Right renal cortex interstitium (tissue), 3 donors: ENCODE measurements around the gene TADA3. TPM values are rescaled to one million over a fixed set of nuclear protein-coding genes. Genes with fewer than 3 reads are reported as not detected.

Source experiments
- DNase-seq, 3 donors: peaks; one replicate each; pipeline ENCODE4 v3.0.0-alpha.2; 2013; ENCODE audit warnings: low read depth in 3 of 3, low spot score in 2 of 3
- polyA plus RNA-seq, 3 donors: library from polyadenylated mRNA; unstranded; fragments of 120-200 nt; gene quantifications; one replicate each; pipeline ENCODE4 v1.2.1, GENCODE V29; 2013; ENCODE audit not compliant: insufficient read length in 3 of 3

Gene TADA3, protein sequence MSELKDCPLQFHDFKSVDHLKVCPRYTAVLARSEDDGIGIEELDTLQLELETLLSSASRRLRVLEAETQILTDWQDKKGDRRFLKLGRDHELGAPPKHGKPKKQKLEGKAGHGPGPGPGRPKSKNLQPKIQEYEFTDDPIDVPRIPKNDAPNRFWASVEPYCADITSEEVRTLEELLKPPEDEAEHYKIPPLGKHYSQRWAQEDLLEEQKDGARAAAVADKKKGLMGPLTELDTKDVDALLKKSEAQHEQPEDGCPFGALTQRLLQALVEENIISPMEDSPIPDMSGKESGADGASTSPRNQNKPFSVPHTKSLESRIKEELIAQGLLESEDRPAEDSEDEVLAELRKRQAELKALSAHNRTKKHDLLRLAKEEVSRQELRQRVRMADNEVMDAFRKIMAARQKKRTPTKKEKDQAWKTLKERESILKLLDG
- 10 to 100 TPM; 56.7 to 61.5 (median 60.5) TPM for polyA plus RNA-seq

DNA sequence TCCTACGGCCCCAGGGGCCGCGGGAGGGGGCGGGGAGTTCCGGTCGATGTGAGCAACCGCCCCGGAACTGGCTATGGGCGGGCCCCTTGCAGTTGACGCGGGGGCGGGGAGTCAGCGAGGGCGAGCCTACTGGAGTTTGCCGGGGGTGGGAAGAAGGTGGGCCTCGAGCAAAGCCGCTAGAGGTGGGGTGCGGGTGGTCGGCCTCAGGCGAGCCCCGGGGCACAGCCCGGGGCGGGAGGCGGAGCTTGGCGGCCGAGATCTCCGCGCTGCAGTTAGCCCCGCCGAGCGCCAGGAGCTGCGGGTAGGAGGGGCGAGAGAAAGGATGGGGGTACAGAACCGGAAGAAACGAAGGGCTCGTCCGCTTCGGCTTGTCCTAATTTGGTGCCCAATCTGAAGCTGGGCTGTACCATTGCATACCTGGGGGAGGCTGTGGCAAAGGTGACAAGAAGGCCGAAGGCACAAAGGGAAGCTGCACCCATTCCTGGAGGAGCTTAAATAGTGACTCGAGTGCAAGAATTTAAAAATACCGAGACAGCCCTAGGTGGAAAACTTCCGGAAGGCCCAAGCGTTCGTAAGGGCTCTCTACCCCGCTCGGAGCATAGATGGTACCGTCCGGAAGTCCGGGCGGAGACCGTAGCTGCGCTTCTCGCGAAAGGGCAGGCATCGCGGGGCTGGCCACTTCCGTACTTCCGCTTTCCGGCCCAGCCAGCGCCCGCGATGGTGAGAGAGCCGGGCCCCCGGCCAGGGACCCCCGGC lies at the start of gene TADA3, which contains the start of gene ARPC4:
TADA3 (minus strand) TSS at position 69 of the 756 bp plus-strand sequence. CDS start 1,007 bp downstream, outside the sequence.
ARPC4 (plus strand) TSS at position 678 of the 756 bp plus-strand sequence; CDS start at position 718, 40 bp downstream.
- peak; percentile 92 to 99 (median 97) for DNase-seq

DNA sequence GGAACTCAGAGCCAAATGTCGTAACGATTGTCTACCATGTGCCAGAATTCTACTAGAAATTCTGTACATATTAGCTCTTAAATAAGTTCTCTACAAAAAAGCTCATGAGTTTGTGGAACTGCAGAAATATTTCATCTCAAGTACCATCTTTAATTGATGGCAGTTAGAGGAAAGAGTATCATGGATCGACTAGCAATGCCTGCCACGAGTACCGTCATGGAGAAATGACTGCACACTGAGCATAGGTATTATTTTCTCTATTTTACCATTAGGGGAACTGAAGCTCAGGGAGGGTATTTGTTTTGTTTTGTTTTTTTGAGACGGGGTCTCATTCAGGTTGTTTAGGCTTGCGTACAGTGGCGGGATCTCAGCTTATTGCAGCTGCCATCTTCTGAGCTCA lies 48.7 kb upstream of the TADA3 start:
- DNase-seq, result no peak

DNA sequence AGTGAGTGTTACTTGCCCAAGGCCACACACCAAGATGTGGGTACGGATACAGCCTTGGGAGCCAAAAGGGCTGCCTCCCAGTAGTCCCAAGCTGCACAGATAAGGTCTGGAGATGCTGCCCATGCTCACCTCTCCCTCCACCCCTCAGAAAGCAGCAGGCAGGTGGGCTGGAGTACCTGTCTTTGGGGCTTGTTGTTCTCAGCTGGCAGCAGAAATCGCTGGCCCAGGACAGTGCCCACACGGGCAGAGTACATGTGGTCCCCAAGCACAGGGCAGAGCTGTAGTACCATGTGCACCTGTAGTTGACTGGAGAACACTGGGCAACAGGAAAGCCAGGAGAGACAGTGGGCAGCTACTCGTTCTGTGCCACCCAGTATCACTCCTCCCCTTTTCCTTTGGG lies 46.6 kb upstream of the TADA3 start:
- no peak for DNase-seq

DNA sequence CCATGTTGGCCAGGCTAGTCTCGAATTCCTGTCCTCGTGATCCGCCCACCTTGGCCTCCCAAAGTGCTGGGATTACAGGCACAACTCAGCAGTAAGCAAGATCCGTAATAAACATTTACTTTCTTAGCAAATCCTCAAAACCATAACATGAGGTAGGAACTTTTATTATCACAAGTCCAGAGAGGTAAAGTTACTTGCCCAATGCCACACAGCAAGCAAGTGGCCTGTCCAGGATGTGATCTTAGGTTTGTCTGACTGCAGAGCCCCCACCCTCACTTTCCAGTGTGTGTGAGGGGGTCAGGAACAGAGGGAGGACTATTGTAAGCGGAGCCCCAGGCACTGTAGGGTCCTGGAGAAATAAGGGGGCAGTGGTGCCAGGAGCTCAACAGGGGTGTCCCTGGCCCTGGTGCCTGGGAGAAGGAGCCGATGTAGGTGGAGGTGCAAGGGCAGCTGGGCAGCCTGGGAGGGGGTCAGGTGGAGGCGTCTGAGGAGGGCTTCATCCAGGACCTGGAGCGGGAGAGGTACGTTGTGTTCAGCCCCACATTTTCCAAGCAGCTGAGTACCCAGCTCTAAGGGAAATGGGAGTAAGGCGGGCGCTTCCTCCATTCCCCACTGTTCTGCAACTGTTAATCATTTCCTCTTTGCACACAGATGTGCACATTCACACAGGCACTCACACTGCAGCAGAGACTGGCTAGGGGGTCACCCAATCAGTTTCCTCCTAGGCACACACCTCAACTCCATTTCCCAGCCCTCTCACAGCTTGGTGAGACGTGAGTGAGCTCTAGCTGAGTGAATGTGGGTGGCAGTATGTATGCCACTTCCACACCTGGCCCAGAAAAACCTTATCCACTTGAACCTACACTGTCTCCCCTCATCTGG lies 45.7 kb upstream of the TADA3 start:
- no peak for DNase-seq

DNA sequence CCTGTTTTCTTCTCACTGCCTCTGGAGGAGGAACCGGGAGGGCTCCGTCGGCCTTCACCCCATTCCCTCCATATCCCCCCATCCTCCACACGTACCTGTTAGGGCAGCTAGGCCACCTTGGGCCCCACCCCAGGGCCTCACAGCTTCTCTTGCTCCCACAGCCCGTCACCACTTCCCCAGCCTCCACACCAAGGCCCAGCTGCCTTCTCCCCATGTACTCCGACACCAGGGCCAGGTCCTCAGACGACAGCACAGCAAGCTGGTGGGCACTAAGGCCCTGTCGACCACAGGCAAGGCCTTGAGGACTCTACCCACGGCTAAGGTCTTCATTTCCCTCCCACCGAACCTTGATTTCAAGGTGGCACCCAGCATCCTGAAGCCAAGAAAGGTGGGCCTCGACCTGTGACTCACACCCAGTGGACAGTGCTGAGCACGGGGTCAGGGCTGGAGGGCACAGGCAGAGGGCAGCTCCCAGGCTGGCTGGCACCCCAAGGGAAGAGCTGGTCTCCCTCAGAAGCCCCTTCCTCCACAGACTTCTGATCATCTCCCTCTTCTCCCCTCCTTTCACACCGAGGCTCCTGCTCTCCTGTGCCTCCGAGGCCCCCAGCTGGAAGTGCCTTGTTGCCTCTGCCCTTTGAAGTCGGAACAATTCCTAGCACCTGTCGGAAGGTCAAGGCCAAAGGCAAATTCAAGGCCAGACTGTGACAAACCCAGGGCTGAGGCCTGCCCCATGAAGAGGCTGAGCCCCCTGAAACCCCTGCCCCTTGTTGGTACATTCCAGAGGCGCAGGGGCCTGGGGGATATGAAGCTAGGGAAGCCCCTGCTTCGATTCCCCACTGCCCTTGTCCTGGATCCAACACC lies 42.5 kb upstream of the TADA3 start:
- no peak for DNase-seq

DNA sequence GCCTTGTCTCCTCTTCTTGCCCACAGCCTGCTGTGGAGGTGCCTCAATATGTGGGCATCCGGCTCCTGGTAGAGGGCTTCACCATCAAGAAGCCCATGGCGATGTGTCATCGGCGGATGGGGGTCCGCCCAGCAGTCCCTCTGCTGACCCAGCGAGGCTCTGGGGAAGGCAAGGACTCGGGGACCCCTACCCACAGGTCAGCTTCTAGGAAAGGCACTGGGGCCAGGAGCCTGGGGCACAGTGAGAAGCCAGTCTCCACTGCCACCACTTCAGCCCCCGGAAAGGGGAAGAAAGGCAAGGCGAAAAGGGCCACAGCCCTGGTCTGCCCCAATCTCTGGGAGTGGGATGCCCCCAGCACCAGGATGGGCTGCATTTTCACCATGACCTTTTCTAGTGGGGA lies 40.8 kb upstream of the TADA3 start:
- DNase-seq, result no peak

DNA sequence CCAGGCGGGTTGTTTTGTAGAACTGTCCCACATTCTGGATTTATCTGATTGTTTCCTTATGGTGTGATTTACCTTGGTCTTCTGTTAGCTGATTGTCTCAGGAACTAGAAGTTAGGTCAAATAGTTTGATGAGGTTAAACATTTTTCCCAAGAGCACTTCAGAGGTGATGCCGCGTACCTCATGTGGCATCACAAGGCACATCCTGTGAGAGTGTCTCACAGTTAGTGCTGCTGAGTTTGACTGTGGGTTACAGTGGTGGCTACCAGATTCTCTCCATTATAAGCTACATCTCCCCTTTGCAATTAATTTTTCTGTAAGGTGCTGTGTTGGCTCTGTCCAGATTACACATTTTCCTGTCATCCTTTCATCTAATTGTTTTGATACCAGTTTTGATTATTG lies 39.0 kb upstream of the TADA3 start:
- no peak for DNase-seq

DNA sequence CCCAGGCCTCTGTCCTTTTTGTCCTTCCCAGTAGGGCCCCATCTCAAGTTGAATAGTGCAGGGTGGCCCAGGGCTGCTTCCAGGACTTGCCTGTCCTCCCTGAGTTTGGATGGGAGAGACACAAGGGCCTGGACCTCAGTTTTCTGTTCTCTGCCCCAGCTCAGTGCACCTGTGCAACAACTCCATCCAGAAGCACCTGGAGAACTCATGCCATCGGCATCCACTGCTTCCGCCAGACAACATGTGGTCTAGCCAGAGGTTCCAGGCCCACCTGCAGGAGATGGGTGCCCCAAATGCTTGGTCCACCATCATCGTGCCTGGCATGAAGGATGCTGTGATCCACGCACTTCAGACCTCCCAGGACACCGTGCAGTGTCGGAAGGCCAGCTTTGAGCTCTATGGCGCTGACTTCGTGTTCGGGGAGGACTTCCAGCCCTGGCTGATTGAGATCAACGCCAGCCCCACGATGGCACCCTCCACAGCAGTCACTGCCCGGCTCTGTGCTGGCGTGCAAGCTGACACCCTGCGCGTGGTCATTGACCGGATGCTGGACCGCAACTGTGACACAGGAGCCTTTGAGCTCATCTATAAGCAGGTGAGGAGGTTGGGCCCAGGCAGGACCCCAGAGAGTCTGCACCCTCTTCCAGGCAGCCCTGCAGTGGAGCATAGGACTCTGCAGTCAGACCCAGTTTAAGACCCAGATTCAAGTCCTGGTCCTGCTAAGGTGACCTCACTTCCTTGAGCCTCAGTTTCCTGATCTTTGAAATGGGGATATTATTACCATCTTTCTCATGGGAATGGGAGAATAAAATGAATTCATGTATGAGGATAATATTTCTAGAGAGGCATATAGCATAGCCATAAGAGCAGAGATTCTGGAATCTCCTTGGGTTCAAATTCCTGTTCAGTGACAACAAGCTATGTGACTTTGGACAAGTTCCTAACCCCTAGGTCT lies 36.8 kb upstream of the TADA3 start:
- no peak for DNase-seq

DNA sequence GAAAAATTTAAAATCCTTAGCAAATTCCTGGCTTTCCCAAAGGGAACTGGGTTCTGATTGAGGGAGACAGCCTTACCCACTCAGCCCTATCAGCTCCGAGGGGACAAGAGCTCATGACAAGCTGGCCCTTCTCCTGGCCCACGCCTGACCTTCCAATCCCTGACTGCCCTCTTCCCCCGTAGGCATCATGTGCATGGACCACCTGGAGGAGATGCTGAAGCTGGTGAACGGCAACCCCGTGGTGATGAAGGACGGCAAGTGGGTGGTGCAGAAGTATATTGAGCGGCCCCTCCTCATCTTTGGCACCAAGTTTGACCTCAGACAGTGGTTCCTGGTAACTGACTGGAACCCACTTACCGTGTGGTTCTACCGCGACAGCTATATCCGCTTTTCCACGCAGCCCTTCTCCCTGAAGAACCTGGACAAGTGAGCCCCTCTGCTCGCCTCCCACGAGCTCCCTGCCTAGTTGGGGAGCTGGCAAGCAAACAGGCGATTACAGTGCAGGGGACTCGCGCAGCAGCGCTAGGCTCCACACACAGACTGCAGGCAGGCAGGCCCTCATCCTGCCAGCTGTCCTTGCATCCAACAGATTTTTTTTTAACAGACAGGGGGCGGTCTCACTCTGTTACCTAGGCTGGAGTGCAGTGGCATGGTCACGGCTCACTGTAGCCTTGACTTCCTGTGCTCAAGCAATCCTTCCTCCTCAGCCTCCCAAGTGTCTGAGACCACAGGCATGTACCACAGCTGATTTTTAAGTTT lies 34.7 kb upstream of the TADA3 start:
- DNase-seq, result no peak

DNA sequence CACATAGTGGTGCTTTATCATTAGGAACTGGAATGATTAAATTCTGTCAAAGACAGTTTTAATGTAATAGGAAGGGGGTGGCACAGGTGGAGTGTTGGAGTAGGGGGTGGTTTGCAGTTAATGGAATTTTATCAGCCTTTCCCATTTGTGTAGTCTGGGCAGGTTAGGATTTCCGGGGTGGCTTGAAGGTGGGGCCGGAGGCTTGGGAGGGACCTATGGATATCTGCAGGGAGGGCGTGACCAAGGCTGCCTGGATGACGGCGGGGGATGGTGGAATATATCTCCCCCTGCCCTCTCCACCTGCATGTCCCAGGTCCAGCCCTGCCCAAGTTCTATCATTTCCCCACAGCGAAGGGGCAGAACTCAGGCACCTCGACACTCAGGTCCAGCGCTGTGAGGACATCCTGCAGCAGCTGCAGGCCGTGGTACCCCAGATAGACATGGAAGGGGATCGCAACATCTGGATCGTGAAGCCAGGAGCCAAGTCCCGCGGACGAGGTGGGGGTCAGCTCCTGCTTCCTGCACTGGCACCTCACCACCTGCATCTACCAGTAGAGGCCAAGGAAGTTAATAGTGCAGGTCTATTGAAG lies 33.3 kb upstream of the TADA3 start:
- DNase-seq, result no peak

DNA sequence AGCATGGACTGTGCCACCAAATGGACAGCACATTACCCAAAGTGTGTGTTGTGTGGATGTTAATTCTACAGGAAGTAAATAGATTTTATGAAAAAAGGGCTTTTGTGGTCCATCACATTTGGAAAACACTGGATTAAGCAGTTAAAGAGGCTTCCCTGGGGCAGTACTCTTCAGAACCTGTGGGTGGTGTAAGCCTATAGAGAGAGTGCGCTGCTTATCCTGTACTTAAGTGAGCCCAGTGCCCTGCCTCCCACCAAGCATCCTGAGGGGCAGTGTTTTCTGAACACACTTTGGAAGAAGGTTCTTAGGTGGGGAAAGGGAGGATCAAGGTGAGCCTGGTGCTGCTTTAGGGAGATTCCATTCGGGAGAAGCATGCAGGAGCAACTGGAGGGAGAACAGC lies 28.7 kb upstream of the TADA3 start:
- DNase-seq, result no peak

DNA sequence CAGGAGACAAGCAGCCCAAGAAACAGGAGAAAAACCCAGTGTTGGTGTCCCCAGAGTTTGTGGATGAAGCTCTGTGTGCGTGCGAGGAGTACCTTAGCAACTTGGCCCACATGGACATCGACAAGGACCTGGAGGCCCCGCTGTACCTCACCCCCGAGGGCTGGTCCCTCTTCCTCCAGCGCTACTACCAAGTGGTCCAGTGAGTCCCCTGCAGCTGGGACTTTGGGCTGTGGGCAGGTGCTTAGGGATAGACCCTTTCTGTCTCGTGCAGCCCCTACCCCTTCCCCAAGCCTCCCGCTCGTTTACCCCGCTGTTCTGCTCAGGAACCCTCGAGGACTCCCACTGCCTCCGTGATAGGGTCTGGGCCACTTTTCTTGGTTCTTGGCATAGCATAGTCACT lies 28.3 kb upstream of the TADA3 start:
- DNase-seq, result no peak

DNA sequence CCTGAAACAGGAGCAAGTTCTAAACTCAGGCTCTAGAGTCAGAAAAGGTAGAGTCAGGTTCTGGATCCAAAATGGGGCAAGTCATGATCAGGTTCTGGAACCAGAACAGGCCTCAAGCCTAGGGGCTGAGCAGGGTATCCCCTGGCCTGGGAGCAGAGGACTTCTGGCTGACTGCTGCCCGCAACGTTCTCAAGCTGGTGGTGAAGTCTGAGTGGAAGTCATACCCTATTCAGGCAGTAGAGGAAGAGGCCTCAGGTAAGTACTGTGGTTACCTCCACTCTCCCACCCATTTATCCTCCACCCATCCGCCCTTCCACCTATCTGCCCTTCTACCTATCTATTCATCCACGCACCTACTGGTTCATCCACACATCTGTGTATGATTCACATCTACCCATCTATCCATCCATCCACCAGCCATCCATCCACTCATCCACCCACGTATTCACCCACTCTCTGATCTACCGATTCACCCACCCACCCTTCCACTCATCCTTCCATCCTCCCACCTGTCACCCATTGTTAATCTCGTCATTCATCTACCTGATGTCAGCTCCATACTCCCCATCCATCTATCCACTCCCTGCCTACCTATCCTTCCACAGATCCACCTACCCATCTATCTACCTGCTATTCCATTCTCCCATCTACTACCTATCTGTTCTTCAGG lies 26.5 kb upstream of the TADA3 start:
- no peak for DNase-seq

DNA sequence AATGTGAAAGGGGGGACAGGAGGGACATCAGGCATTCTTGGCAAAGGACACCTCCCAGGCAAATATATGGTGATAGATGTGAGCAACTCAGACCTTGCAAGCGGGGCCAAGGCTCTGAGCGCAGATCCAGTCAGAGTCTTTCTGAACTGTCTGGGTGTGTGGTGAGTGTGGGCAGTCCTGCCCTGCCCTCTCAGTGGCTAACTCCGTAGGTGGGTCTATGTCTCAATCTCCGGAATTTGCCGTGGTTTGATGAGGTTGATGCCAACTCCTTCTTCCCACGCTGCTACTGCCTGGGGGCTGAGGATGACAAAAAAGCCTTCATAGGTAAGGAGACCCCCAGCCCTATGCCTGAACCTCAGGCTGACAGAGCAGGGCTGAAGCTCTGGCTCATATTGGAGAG lies 25.2 kb upstream of the TADA3 start:
- no peak for DNase-seq

DNA sequence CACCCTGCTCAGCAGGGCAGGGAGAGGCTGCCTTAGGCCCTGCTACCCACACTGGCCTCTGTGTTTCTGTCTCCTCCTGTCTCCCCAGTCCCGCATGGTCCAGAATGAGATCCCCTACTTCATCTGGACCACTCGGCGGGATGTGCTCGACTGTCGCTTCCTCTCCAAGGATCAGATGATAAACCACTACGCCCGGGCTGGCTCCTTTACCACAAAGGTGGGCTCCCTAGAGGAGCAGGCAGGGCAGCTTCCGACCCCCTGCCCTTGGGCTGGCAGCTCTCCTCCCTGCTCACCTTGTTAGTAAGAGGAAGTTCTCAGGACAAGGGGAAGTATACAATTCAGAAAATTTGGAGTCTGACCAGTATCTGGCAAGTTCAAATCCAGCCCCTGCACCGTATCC lies 23.7 kb upstream of the TADA3 start:
- DNase-seq, result no peak

DNA sequence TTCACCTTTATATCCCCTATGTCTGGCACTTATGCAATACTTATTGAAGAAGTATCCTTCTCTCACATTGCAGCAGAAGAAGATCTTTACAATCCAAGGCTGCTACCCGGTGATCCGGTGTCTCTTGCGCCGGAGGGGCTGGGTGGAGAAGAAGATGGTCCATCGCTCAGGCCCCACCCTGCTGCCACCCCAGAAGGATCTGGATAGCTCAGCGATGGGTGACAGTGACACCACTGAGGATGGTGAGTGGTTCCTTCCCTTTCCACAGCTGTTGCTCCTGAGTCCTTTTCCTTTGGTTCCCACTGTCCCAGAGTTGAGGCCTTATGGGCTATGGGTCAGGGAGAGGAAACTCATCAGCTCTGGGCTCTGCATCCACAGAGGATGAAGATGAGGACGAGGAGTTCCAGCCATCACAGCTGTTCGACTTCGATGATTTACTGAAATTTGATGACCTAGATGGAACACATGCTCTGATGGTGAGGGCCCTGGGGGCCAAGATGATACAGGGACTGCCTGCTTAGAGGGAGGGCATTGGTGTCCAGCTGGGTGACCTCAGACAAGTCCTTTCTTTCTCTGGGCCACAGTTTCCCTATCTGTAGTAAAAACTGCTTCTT lies 20.7 kb upstream of the TADA3 start:
- no peak for DNase-seq

DNA sequence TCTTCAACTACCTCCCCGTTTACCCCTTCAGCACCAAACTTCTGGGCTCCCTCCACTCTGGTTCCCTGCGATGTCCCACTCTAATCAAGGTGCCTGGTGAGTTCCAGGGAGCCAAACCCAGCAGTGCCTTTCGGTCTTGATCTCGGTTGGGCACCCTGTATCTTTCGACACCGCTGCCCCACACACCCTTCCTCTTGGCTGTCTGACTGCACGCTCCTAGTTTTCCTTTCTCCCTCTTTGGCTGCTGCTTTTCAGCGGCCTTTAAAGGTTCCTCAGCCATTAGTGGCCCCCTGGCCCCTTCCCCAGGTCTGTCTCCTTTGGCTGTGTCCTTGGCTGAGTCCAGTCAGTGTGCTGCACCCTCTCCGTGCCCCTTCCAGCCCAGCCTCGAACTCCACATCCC lies 18.6 kb upstream of the TADA3 start:
- no peak for DNase-seq
